Fibroblast of lung (primary cell): ENCODE measurements around the gene SBNO1. TPM values are rescaled to one million over a fixed set of nuclear protein-coding genes. Genes with fewer than 3 reads are reported as not detected.
"Not testable (repeated sequence)": the region's sequence is repeated elsewhere in the genome, so short reads cannot be mapped to it uniquely, and the experiment has no call there.

Experiments
- DNase-seq, 2 donors: peaks; one replicate each; pipeline versions ENCODE4 v3.0.0 to v3.0.0-alpha.2; 2010; ENCODE audit warnings: low read depth in 2 of 2
- H2AFZ ChIP-seq: 2 replicates; pipeline ENCODE4 v1.5.1; 2012; ENCODE audit warnings: low read length, control low read depth, inconsistent platforms
- H3K27ac ChIP-seq: 2 replicates; pipeline ENCODE4 v1.5.1; 2011; ENCODE audit warnings: low read length, control low read depth; ENCODE audit not compliant: insufficient read depth
- H3K27me3 ChIP-seq: 2 replicates; pipeline ENCODE4 v1.5.1; 2011; ENCODE audit warnings: mild to moderate bottlenecking, low read length; ENCODE audit not compliant: control insufficient read depth, insufficient read depth
- H3K36me3 ChIP-seq: 2 replicates; pipeline ENCODE4 v1.5.1; 2011; ENCODE audit warnings: low read length; ENCODE audit not compliant: control insufficient read depth, insufficient read depth
- H3K4me1 ChIP-seq: 2 replicates; pipeline ENCODE4 v1.5.1; 2011; ENCODE audit warnings: low read length; ENCODE audit not compliant: control insufficient read depth, insufficient read depth; ENCODE audit errors: extremely low read depth
- H3K4me2 ChIP-seq: 2 replicates; pipeline ENCODE4 v1.5.1; 2011; ENCODE audit warnings: low read length, control low read depth; ENCODE audit not compliant: insufficient read depth; ENCODE audit errors: extremely low read depth
- H3K4me3 ChIP-seq, 4 experiments: fragments of 200-600 bp in 1 of 4; sonication (generic) in 1 of 4; replicated peaks in 1 of 4; 2 replicates each; pipeline ENCODE4 v1.5.1; 2011 to 2016; ENCODE audit warnings: low read length in 4 of 4, low read depth in 3 of 4, mild to moderate bottlenecking in 3 of 4, control low read depth in 2 of 4, inconsistent platforms in 1 of 4, mixed read lengths in 1 of 4; ENCODE audit not compliant: insufficient read depth in 1 of 4; ENCODE audit errors: control extremely low read depth in 1 of 4
- H3K79me2 ChIP-seq: 2 replicates; pipeline ENCODE4 v1.5.1; 2012; ENCODE audit warnings: mild to moderate bottlenecking, low read length, inconsistent platforms; ENCODE audit not compliant: control insufficient read depth, insufficient read depth
- H3K9ac ChIP-seq: 2 replicates; pipeline ENCODE4 v1.5.1; 2011; ENCODE audit warnings: mild to moderate bottlenecking, low read length, control low read depth; ENCODE audit not compliant: insufficient read depth
- H3K9me3 ChIP-seq: 2 replicates; pipeline ENCODE4 v1.5.1; 2012; ENCODE audit warnings: low read depth, low read length; ENCODE audit not compliant: control insufficient read depth, insufficient read depth
- H4K20me1 ChIP-seq: 2 replicates; pipeline ENCODE4 v1.5.1; 2011; ENCODE audit warnings: low read length; ENCODE audit not compliant: control insufficient read depth, insufficient read depth; ENCODE audit errors: extremely low read depth
- EZH2 ChIP-seq: IDR thresholded peaks from 2 replicates; pipeline ENCODE4 v1.5.1; 2012; ENCODE audit warnings: low read length, control low read depth, mild to moderate bottlenecking; ENCODE audit errors: missing control alignments
- polyA minus RNA-seq: library from RNA; depleted of rRNA, polyadenylated mRNA; stranded (reverse); fragments of >200 nt; gene quantifications from 2 replicates; pipeline ENCODE4 v1.2.3, GENCODE V29; 2011; ENCODE audit warnings: low replicate concordance
- polyA plus RNA-seq, 2 donors: library from polyadenylated mRNA; depleted of rRNA in 1 of 2; stranded (reverse) in 1 of 2; unstranded in 1 of 2; fragments of >200 nt; gene quantifications; 2 replicates each; pipeline ENCODE4 v1.2.1, GENCODE V29; 2011 to 2012; ENCODE audit warnings: missing spikeins in 1 of 2
- total RNA-seq: library from RNA; depleted of rRNA; stranded (reverse); fragments of >200 nt; gene quantifications from 2 replicates; pipeline ENCODE4 v1.2.1, GENCODE V29; 2014
- TF ChIP-seq, protein P1 (sequence below), 2 donors: IDR thresholded peaks in 1 of 2; conservative IDR thresholded peaks in 1 of 2; 1 replicate in 1 of 2; 2 replicates in 1 of 2; pipeline ENCODE4 v1.5.1; 2011 to 2012; ENCODE audit warnings: low read length in 2 of 2, control low read depth in 1 of 2, inconsistent platforms in 1 of 2, low read depth in 1 of 2, mild to moderate bottlenecking in 1 of 2

Gene SBNO1
- total RNA-seq = 20.8 and 21.8 TPM in 2 replicates
- polyA plus RNA-seq = 15.6 and 16.1 TPM in 2 replicates
- polyA plus RNA-seq (2012) = 16.5 and 17.2 TPM in 2 replicates
- 5.4 and 6.9 TPM in 2 replicates for polyA minus RNA-seq

- peak; percentile 80 to 91 for DNase-seq
- TF ChIP-seq, protein P1, sequence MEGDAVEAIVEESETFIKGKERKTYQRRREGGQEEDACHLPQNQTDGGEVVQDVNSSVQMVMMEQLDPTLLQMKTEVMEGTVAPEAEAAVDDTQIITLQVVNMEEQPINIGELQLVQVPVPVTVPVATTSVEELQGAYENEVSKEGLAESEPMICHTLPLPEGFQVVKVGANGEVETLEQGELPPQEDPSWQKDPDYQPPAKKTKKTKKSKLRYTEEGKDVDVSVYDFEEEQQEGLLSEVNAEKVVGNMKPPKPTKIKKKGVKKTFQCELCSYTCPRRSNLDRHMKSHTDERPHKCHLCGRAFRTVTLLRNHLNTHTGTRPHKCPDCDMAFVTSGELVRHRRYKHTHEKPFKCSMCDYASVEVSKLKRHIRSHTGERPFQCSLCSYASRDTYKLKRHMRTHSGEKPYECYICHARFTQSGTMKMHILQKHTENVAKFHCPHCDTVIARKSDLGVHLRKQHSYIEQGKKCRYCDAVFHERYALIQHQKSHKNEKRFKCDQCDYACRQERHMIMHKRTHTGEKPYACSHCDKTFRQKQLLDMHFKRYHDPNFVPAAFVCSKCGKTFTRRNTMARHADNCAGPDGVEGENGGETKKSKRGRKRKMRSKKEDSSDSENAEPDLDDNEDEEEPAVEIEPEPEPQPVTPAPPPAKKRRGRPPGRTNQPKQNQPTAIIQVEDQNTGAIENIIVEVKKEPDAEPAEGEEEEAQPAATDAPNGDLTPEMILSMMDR (conservative IDR thresholded peaks at IDR 0.05 in 1 of 2, IDR thresholded peaks at IDR 0.05 in 1 of 2; ENCODE audit: low read depth in 1 of 2, low read length in 2 of 2) = no peak
- no peak for TF ChIP-seq EZH2
- peak within 1 kb of the TSS; percentile 93 for H2AFZ ChIP-seq
- H3K4me3 ChIP-seq = peak within 1 kb of the TSS; percentile 84 to 95 (median 92)
- H3K4me2 ChIP-seq = peak within 1 kb of the TSS; percentile 100
- peak within 1 kb of the TSS; percentile 92 for H3K9ac ChIP-seq
- H3K9me3 ChIP-seq = no peaks in the 10 kb centered on the region
- H3K36me3 ChIP-seq = no peaks in the 10 kb centered on the region
- H3K4me1 ChIP-seq = peaks cover 2% of the 10 kb centered on the region
- peaks cover 47% of the 10 kb centered on the region for H3K79me2 ChIP-seq
- H4K20me1 ChIP-seq = no peaks in the 10 kb centered on the region
- H3K27me3 ChIP-seq = no peaks in the 10 kb centered on the region
- H3K27ac ChIP-seq = peak within 1 kb of the TSS; percentile 99
These were observed at the start of gene SBNO1 for GRCh38 chr12:123364532-123365024. SBNO1 (minus strand) TSS chr12:123364847; CDS start chr12:123350441, 14,406 bp downstream.

DNA sequence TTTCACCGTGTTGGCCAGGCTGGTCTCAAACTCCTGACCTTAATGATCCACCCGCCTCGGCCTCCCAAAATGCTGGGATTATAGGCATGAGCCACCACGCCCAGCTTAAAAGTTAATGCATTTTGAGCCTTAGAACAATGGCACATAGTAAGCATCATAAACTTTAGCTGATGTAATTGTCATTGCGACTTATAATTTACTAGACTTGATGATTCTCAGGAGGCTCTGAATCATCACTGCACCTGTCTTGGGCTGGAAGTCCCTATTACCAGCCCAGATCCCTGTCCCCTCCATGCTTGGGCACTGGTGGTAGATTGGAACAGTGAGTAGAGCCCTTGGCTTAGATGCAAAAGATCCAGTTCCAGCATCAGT, 45.4 kb upstream of the SBNO1 start:
- DNase-seq = no peak
- H3K9me3 ChIP-seq = no peaks in the 10 kb centered on the region

DNA sequence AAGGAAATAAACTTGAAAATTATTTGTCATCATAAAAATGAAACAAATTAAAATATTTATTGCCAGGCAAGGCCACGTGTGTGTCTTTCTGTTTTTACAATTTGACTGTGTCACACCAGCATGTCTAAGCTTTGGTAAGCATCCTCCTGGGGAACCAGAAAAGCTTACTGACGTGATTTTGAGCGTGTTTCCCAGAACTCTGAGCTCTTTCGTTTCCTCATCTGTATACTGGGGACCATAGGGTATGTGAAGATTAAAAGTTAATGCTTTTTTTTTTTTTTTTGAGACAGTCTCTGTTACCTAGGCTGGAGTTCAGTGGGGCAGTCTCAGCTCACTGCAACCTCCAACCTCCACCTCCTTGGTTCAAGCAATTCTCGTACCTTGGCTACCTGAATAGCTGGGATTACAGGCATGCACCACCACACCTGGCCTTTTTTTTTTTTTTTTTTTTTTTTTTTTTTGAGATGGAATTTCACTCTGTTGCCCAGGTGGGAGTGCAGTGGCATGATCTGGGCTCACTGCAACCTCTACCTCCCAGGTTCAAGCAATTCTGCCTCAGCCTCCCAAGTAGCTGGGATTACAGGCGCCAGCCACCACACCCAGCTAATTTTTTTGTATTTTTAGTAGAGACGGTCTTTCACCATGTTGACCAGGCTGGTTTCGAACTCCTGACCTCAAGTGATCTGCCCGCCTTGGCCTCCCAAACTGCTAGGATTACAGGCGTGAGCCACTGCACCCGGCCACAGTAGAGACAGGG, 44.8 kb upstream of the SBNO1 start:
- H3K4me2 ChIP-seq, H3K79me2 ChIP-seq, H3K9ac ChIP-seq, H4K20me1 ChIP-seq, H3K27me3 ChIP-seq, H2AFZ ChIP-seq, H3K4me3 ChIP-seq, DNase-seq, H3K27ac ChIP-seq, H3K4me1 ChIP-seq, H3K36me3 ChIP-seq, H3K9me3 ChIP-seq: not testable (repeated sequence)

More for the DNA sequence above, 45.4 kb upstream of the SBNO1 start:
- H4K20me1 ChIP-seq = no peaks in the 10 kb centered on the region
- no peaks in the 10 kb centered on the region for H3K79me2 ChIP-seq
- no peak overlapping the region for H3K27ac ChIP-seq
- TF ChIP-seq, protein P1 (conservative IDR thresholded peaks at IDR 0.05 in 1 of 2, IDR thresholded peaks at IDR 0.05 in 1 of 2; ENCODE audit: low read depth in 1 of 2, low read length in 2 of 2) = no peak
- TF ChIP-seq EZH2 = no peak
- H2AFZ ChIP-seq = no peak overlapping the region
- no peak overlapping the region for H3K9ac ChIP-seq
- H3K36me3 ChIP-seq = peaks cover 3% of the 10 kb centered on the region
- no peaks in the 10 kb centered on the region for H3K4me1 ChIP-seq
- H3K4me2 ChIP-seq = no peak overlapping the region
- no peaks in the 10 kb centered on the region for H3K27me3 ChIP-seq
- no peak overlapping the region for H3K4me3 ChIP-seq

DNA sequence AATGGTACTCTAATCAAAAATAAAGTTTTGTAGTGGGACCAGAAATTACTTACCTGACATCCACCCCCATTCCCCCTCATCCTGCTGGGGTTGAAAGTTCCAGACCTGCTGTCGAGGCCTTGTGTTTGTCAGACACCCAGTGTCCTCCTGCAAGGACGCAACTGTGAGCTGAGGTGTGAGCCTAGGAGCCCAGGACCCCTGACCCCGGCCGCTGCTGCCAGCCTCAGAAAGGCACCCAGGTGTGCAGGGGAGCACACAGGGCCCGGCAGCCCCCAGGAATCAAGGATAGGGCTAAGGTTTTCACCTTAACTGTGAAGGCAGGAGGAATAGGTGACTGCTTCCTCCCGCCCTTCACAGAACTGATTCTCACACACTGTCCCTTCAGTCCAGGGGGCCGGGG, 44.0 kb upstream of the SBNO1 start:
- H3K9me3 ChIP-seq, H3K4me2 ChIP-seq, H2AFZ ChIP-seq, DNase-seq, H3K79me2 ChIP-seq, H3K27ac ChIP-seq, H3K9ac ChIP-seq, H4K20me1 ChIP-seq, H3K4me3 ChIP-seq, H3K27me3 ChIP-seq, H3K4me1 ChIP-seq: not testable (repeated sequence)
- peaks cover 10% of the 10 kb centered on the region for H3K36me3 ChIP-seq

GRCh38 chr12:123407934-123408333, 43.3 kb upstream of the SBNO1 start:
- not testable (repeated sequence) for H3K27me3 ChIP-seq, H3K4me3 ChIP-seq, H3K9ac ChIP-seq, H3K27ac ChIP-seq, H3K4me2 ChIP-seq, H2AFZ ChIP-seq, H4K20me1 ChIP-seq, H3K9me3 ChIP-seq, DNase-seq, H3K4me1 ChIP-seq, H3K79me2 ChIP-seq
- peaks cover 14% of the 10 kb centered on the region for H3K36me3 ChIP-seq
